SH-SY5Y (cell line): ENCODE data around the gene GTSE1.

ENCODE experiments used
- GATA2 ChIP-seq: IDR thresholded peaks from 2 replicates; pipeline ENCODE4 v1.6.1; 2011; ENCODE audit warnings: mild to moderate bottlenecking, low read depth, low read length
- GATA3 ChIP-seq: IDR thresholded peaks from 2 replicates; pipeline ENCODE4 v1.6.1; 2011; ENCODE audit warnings: low read depth, mild to moderate bottlenecking, low read length, moderate library complexity

- TF ChIP-seq GATA3: no peak
- no peak for TF ChIP-seq GATA2
These were observed 66.4 kb downstream of the GTSE1 start for GRCh38 chr22:46362934-46363515.
